OCI-LY3 (cell line): Measurements from ENCODE around the gene NDUFA8.

Experiments
- H2AFZ ChIP-seq: fragments of 200-600, 300-600 bp; shearing (Covaris generic); 2 replicates; pipeline ENCODE4 v1.6.0; 2014; ENCODE audit warnings: antibody characterized with exemption, low read depth, low read length
- H3K27ac ChIP-seq: fragments of 200-600, 300-600 bp; sonication (generic); 2 replicates; pipeline ENCODE4 v1.5.1; 2014; ENCODE audit warnings: mild to moderate bottlenecking, low read length, moderate library complexity, mixed read lengths
- H3K27me3 ChIP-seq: fragments of 200-600, 300-600 bp; sonication (generic); 2 replicates; pipeline ENCODE4 v1.6.1; 2014; ENCODE audit warnings: low read depth, low read length, mixed read lengths
- H3K36me3 ChIP-seq: fragments of 200-600, 300-600 bp; sonication (generic); replicated peaks from 2 replicates; pipeline ENCODE3; 2014; ENCODE audit warnings: low read depth, low read length, mixed read lengths
- H3K4me1 ChIP-seq: fragments of 300-600, 200-600 bp; sonication (generic); 2 replicates; pipeline ENCODE4 v1.6.1; 2014; ENCODE audit warnings: low read length, mixed read lengths
- H3K4me2 ChIP-seq: fragments of 200-600, 300-600 bp; sonication (generic); 2 replicates; pipeline ENCODE4 v1.6.1; 2014; ENCODE audit warnings: low read length, mixed read lengths
- H3K4me3 ChIP-seq: fragments of 300-600, 200-600 bp; sonication (generic); 2 replicates; pipeline ENCODE4 v1.5.1; 2014; ENCODE audit warnings: antibody characterized with exemption, mild to moderate bottlenecking, low read length, moderate library complexity
- H3K79me2 ChIP-seq: fragments of 300-600, 200-600 bp; shearing (Covaris generic); 2 replicates; pipeline ENCODE4 v1.6.1; 2014; ENCODE audit warnings: mild to moderate bottlenecking, low read length, mixed read lengths
- H3K9ac ChIP-seq: fragments of 300-600, 200-600 bp; shearing (Covaris generic); 2 replicates; pipeline ENCODE4 v1.6.0; 2014; ENCODE audit warnings: mild to moderate bottlenecking, low read length, moderate library complexity
- H3K9me3 ChIP-seq: fragments of 200-600, 300-600 bp; shearing (Covaris generic); 2 replicates; pipeline ENCODE4 v1.6.1; 2014; ENCODE audit warnings: low read length, mixed read lengths; ENCODE audit not compliant: insufficient read depth
- H4K20me1 ChIP-seq: fragments of 200-600, 300-600 bp; sonication (generic); 2 replicates; pipeline ENCODE4 v1.6.1; 2016; ENCODE audit warnings: low read length, mixed read lengths; ENCODE audit not compliant: insufficient read depth
- CTCF ChIP-seq: fragments of 200-600, 300-600 bp; sonication (generic); IDR thresholded peaks from 2 replicates; pipeline ENCODE4 v1.5.1; 2014; ENCODE audit warnings: antibody characterized with exemption, low read length, low read depth
- EZH2phosphoT487 ChIP-seq: fragments of 200-600 bp; shearing (Covaris generic); IDR thresholded peaks from 2 replicates; pipeline ENCODE4 v1.6.1; 2018; ENCODE audit warnings: antibody characterized with exemption, mixed run types, low read depth

The NDUFA8 gene

GRCh38 chr9:122159925-122160246, 307 bp upstream of the NDUFA8 start:
- Histone ChIP-seq H3K9me3 (peaks cover 6% of the 10 kb centered on the region), H3K79me2 (peaks cover 37% of the 10 kb centered on the region), H3K4me2 (peak overlapping the region; percentile 76), H4K20me1 (no peaks in the 10 kb centered on the region), H2AFZ (peak overlapping the region; percentile 96), H3K36me3 (no peaks in the 10 kb centered on the region), H3K4me1 (peaks cover 7% of the 10 kb centered on the region; the same call in 1 of the 2 replicates), H3K27me3 (peaks cover 7% of the 10 kb centered on the region; the same call in 1 of the 2 replicates), H3K9ac (0 out of 2 replicates have a peak overlapping the region, but pooled peaks have one; percentile 87), H3K27ac (no peak overlapping the region), H3K4me3 (peak overlapping the region; percentile 94)
- TF ChIP-seq CTCF (no peak), EZH2phosphoT487 (no peak)

GRCh38 chr9:122158202-122158601, 1.4 kb downstream of the NDUFA8 start:
- H3K36me3 ChIP-seq: no peaks in the 10 kb centered on the region
- peaks cover 7% of the 10 kb centered on the region; the same call in 1 of the 2 replicates for H3K4me1 ChIP-seq
- 0 out of 2 replicates have a peak, but pooled peaks cover 3% of the 10 kb centered on the region for H3K27me3 ChIP-seq
- H3K9me3 ChIP-seq: peaks cover 6% of the 10 kb centered on the region
- H2AFZ ChIP-seq: no peak overlapping the region
- no peak overlapping the region for H3K9ac ChIP-seq
- no peak overlapping the region for H3K4me3 ChIP-seq
- H4K20me1 ChIP-seq: 0 out of 2 replicates have a peak, but pooled peaks cover 10% of the 10 kb centered on the region
- H3K79me2 ChIP-seq: peaks cover 51% of the 10 kb centered on the region
- TF ChIP-seq CTCF (peak; percentile 36), EZH2phosphoT487 (no peak)
- H3K4me2 ChIP-seq: peak overlapping the region; percentile 27
- H3K27ac ChIP-seq: no peak overlapping the region

GRCh38 chr9:122155796-122156195, 3.8 kb downstream of the NDUFA8 start:
- H3K4me3 ChIP-seq: no peak overlapping the region
- no peak overlapping the region for H3K4me2 ChIP-seq
- no peak overlapping the region for H3K9ac ChIP-seq
- peaks cover 61% of the 10 kb centered on the region for H3K79me2 ChIP-seq
- no peak overlapping the region for H3K27ac ChIP-seq
- peaks cover 7% of the 10 kb centered on the region; the same call in 1 of the 2 replicates for H3K4me1 ChIP-seq
- no peak for TF ChIP-seq EZH2phosphoT487
- TF ChIP-seq CTCF: no peak
- H3K36me3 ChIP-seq: peaks cover 12% of the 10 kb centered on the region
- H3K9me3 ChIP-seq: no peaks in the 10 kb centered on the region
- H2AFZ ChIP-seq: no peak overlapping the region
- H3K27me3 ChIP-seq: no peaks in the 10 kb centered on the region
- 0 out of 2 replicates have a peak, but pooled peaks cover 10% of the 10 kb centered on the region for H4K20me1 ChIP-seq

- Histone ChIP-seq H3K27me3 (no peaks in the 10 kb centered on the region), H4K20me1 (0 out of 2 replicates have a peak, but pooled peaks cover 10% of the 10 kb centered on the region), H3K9ac (no peak overlapping the region), H3K9me3 (no peaks in the 10 kb centered on the region), H3K4me1 (no peaks in the 10 kb centered on the region), H3K4me3 (no peak overlapping the region), H2AFZ (no peak overlapping the region), H3K4me2 (no peak overlapping the region), H3K27ac (no peak overlapping the region), H3K36me3 (peaks cover 24% of the 10 kb centered on the region), H3K79me2 (peaks cover 38% of the 10 kb centered on the region)
- TF ChIP-seq EZH2phosphoT487 (no peak), CTCF (no peak)
Measured at GRCh38 chr9:122151267-122151828, 8.2 kb downstream of the NDUFA8 start.
